HG03103 (cell line): Measurements from ENCODE around the gene RPP25L.
A peak's percentile ranks its signal among the peaks of the same experiment; 100 is the strongest.

Experiments
- ATAC-seq: cut with Tn5 transposase; IDR thresholded peaks from one replicate; pipeline ENCODE4 v1.9.1; 2021; ENCODE audit warnings: low read depth; ENCODE audit not compliant: unreplicated experiment

RPP25L gene

GRCh38 chr9:34638138-34638445 is 26.2 kb upstream of the RPP25L start:
- no peak for ATAC-seq

GRCh38 chr9:34637356-34638137 is 25.6 kb upstream of the RPP25L start, which contains the start of gene SIGMAR1:
Gene SIGMAR1, minus strand, starts transcription at chr9:34637787. Its CDS starts 90 bp downstream, at chr9:34637697.
- peak; percentile 78 for ATAC-seq

DNA sequence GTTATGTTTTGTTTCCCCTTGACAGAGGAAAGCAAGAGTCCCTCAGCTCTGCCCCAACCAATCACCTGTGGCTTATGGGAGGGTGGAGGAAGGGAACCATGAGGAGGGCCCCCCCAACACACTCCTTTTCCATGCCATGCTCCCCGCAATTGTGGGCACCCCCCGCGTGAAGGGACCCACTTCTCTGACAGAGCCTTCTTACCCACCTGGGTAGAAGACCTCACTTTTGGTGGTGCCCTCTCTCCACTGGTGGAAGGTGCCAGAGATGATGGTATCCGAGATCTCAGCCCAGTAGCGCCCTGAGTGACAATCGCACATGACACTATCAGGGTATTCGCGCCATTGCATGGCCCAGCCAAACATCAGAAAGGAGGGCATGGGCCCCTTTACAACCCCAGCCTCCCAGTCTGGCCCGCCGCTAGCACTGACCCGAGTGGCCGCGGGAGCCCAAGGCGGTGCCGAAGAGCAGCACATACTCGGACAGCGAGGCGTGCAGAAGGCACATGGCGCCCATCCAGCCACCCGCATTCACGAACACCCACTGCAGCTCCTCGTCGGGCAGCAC is 25.0 kb upstream of the RPP25L start:
- ATAC-seq: no peak

GRCh38 chr9:34635556-34635955 is 23.7 kb upstream of the RPP25L start:
- no peak for ATAC-seq

DNA sequence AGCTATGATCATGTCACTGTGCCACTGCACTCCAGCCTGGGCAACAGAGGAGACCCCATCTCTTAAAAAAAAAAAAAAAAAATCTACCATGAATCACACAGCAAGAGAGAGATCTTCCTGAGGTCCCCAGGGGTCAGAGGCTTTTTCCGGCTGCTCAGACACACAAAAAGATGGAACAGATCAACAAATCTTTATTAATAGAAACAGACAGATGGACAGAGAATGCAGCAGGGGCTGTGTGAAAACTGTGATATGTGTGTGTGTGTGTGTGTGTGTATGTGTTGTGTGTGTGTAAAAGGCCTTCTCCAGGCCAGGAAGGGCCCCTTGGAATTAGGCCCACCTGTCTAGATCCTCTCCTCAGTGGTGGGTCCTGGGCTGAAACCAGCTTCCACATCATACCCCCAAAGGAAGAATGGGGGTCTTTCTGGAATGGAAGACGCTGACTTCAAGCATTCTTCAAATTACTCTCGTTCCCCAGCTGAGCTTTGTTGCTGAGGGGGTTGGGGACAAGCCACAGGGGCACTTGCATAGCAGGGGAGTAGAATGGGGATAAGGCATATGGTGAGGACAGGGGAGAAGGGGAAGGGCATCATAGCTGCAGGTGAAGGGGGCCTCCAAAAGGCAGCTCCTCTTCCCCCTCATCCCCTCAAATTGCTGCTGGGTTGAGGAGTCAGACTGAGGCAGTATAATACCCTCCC is 22.8 kb upstream of the RPP25L start:
- ATAC-seq: no peak

DNA sequence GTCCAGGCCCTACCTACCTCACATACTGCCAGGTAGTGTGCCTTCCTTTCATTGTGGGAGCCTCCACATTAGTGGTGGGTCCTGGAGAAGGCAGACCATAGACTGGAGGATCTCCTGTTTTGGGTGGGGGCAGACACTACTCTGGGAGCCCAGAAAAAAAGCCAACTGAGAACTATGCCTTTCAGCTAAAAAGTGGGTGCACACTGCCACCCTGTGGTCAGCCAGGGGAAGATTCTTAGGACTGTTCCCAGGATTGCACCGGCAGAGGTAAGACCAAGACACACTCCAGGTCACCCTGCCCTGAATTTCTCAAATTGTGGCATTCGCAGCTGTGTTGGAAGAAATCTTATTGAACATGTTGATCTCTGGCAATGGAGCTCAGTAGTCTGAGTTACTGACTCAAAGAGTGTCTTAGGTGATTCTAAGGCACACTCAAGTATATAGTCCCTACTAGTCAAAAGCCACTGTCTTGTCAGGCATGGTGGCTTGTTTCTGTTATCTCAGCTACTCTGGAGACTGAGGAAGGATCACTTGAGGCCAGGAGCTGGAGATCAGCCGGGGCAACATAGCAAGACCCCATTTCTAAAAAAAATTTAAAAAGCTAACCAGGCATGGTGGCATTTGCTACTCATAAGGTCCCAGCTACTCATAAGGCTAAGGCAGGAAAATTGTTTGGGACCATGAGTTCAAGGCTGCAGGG is 22.1 kb upstream of the RPP25L start:
- no peak for ATAC-seq

DNA sequence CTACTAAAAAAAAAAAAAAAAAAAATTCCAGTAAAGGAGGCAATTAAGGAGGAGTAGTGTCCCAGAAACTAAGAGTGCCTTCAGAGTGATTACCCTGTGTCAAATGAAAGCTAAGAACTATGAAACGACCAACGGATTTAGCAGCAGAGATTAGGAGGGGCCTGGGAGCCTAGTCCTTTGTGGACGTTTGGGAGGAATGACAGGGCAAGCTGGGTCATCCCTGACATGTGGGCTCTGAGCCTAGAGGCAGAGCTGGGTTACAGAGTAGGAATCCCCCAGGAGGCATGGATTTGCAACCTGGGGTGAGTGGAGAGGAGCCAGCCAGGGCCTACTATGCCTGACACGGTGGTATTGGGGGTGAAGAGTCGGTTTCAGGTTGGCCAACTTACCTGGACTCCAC is 21.3 kb upstream of the RPP25L start:
- ATAC-seq: no peak

- no peak for ATAC-seq
These were observed 18.7 kb upstream of the RPP25L start for GRCh38 chr9:34630402-34631154.

- ATAC-seq: no peak
These were observed 17.6 kb upstream of the RPP25L start for GRCh38 chr9:34629491-34629808.

- ATAC-seq: no peak
These were observed 17.0 kb upstream of the RPP25L start, which contains the start of gene ARID3C for GRCh38 chr9:34628656-34629490. Gene ARID3C, minus strand, starts transcription at chr9:34629066. Its CDS starts 1,052 bp downstream, at chr9:34628014.

DNA sequence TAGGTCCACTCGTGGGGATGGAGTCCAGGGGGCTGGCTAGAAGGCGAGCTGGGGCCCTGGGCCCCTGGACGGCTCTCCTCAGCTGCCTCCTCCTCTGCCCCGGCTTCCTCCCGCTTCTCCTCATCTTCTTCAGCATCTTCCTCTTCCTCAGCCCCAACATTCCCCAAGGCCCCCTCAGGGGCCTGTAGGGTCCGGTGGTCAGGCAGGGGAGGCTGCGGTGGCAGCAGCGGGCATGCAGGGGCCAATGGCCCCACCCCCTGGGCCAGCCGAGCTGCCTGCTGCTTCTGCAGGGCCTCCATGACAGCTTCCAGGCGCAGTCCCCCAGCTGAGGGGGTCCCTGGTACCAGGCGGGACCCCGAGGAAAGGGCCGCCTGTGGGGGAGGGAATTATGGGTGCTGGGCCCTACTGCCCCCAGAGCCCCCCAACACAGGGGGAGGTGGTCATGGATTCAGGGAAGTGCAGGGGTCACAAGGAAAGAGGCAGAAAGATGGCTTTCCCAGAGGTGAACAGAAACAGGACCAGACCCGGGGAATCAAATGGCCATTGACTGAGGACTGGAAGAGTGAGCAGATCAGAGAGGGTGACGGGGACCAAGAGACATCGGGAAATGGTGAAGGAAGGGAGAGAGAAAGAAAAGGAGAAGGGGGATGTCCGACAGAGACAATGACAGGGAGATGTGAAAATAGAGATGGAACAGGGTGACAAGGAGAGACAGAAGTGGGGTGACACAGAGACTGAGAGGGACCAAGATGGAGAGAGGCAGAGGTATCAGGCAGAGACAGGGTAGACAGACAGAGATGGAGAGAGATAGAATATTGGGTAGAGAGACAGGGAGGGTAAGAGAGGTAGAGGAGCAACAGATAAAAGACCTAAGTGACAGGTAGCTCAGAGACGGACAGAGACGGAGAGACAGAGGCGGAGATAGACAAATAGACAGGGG is 16.1 kb upstream of the RPP25L start:
- no peak for ATAC-seq

GRCh38 chr9:34625186-34625486 is 13.2 kb upstream of the RPP25L start:
- no peak for ATAC-seq

- no peak for ATAC-seq
These were observed 12.7 kb upstream of the RPP25L start for GRCh38 chr9:34624475-34625185.

DNA sequence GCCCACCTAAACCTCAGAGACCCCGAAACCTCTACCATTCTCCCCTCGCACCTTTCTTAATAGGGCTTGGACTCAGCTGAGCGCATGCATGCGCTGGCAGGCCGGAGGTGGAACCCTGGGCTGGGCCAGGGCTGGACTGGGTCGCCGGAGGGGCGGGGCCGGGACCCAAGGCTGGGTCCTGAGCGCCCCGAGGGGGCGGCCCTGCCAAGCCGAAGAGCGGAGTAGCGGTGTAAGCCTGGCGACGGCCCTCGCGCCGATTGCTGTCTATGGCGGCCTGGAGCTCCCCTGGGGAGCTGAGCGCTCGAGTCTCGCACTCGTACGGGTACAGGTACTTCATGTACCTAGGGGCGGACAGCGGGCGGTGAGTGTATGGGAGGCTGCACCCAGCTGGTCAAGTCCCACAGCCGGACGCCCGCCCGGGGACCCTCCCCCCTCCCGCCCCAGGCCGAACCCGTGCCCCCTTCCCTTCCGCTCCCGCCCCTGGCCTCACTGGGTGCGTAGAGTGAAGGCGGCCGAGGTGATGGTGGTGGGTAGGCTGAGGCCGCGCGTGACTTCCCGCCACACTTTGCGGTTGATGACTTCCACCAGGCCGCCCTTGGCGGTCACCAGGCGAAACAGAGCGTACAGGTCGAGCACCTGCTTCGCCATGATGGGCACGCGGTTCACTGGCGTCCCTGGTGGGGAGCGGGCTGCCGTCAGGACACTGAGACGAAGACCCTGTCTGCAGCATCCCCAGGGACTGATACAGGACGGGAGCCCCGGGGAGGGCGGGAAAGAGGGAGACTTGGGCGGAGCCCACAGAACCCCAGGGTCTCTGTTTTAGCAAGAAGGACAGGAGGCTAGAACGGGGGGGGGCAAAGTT is 11.7 kb upstream of the RPP25L start:
- no peak for ATAC-seq

GRCh38 chr9:34620061-34620994 is 8.4 kb upstream of the RPP25L start, which contains the start of gene DCTN3:
Gene DCTN3, minus strand, starts transcription at chr9:34620495. Its CDS starts 31 bp downstream, at chr9:34620464.
- ATAC-seq: peak; percentile 98

DNA sequence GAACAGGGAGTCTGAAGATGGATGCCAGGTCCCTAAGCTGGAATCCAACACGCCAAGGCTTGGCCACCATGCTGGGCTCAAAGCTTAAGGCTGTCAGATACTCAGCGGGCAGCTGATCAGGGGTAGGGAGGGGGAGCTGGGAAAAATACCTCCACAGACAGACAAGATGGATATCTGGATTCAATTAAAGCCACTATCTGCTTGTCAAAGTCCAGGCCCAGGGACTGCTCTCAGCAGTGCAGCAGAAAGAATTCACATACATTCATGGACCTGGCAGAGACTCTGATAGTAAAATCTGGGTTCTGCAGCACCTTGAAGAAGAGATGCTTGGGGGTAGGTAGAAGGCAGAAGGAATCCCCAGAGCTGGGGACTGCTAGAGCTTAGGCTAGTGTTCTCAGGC is 3.2 kb upstream of the RPP25L start:
- no peak for ATAC-seq
